Liver (tissue), 3 donors: ENCODE data around the gene IFT27.

Experiments used
- EGR1 ChIP-seq, 2 donors: IDR thresholded peaks; 2 replicates each; pipeline ENCODE4 v1.6.1; 2016 to 2018; ENCODE audit warnings: antibody characterized with exemption in 2 of 2, low read depth in 2 of 2
- NR2F2 ChIP-seq: IDR thresholded peaks from 2 replicates; pipeline ENCODE4 v1.6.1; 2016; ENCODE audit warnings: antibody characterized with exemption
- SP1 ChIP-seq: IDR thresholded peaks from 2 replicates; pipeline ENCODE4 v1.6.1; 2018; ENCODE audit warnings: antibody characterized with exemption, mild to moderate bottlenecking
- TAF1 ChIP-seq: conservative IDR thresholded peaks from 2 replicates; pipeline ENCODE4 v1.6.1; 2016; ENCODE audit warnings: antibody characterized with exemption, mild to moderate bottlenecking
- YY1 ChIP-seq: IDR thresholded peaks from 2 replicates; pipeline ENCODE4 v1.6.1; 2016; ENCODE audit warnings: antibody characterized with exemption, mild to moderate bottlenecking
- TF ChIP-seq, protein P1 (sequence below): fragments of 150-350 bp; IDR thresholded peaks from 2 replicates; pipeline ENCODE4 v1.5.1; 2017; ENCODE audit warnings: improper control_type of control experiment, low read depth, low read length; ENCODE audit not compliant: missing input control
- TF ChIP-seq, protein P2 (sequence below): IDR thresholded peaks from 2 replicates; pipeline ENCODE4 v1.6.1; 2016; ENCODE audit warnings: antibody characterized with exemption, mild to moderate bottlenecking
- TF ChIP-seq, protein P3 (sequence below): IDR thresholded peaks from 2 replicates; pipeline ENCODE4 v1.6.1; 2016; ENCODE audit warnings: antibody characterized with exemption
- TF ChIP-seq, protein P4 (sequence below): IDR thresholded peaks from 2 replicates; pipeline ENCODE4 v1.6.1; 2016; ENCODE audit warnings: antibody characterized with exemption
- donor health status: healthy.
- donor health status: healthy.

DNA sequence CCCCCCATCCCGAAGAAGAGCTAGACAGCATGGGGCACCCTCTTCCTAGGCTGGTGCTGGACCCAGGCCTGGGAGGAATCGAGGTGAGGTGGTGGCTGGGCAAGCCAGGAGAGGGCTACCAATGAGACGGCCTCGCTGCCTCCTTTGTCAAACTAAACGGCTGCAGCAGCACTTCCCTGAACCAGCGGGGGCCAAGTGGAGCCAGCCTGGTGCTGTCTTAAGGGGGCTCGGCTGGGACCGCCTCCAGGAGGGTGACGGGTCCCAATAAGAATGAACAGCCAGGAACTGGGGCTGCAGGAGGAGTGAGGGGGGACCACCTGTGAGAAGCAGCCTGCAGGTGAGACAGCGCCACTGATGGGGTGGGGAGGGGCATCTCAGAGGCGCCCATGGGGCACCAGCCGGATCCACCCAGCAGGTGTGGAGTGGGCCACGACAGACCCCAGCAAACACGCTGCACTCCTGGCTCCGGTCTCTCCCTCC is 17.1 kb downstream of the IFT27 start:
- TF ChIP-seq, protein P1, sequence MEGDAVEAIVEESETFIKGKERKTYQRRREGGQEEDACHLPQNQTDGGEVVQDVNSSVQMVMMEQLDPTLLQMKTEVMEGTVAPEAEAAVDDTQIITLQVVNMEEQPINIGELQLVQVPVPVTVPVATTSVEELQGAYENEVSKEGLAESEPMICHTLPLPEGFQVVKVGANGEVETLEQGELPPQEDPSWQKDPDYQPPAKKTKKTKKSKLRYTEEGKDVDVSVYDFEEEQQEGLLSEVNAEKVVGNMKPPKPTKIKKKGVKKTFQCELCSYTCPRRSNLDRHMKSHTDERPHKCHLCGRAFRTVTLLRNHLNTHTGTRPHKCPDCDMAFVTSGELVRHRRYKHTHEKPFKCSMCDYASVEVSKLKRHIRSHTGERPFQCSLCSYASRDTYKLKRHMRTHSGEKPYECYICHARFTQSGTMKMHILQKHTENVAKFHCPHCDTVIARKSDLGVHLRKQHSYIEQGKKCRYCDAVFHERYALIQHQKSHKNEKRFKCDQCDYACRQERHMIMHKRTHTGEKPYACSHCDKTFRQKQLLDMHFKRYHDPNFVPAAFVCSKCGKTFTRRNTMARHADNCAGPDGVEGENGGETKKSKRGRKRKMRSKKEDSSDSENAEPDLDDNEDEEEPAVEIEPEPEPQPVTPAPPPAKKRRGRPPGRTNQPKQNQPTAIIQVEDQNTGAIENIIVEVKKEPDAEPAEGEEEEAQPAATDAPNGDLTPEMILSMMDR: no peak
- TF ChIP-seq, protein P2, sequence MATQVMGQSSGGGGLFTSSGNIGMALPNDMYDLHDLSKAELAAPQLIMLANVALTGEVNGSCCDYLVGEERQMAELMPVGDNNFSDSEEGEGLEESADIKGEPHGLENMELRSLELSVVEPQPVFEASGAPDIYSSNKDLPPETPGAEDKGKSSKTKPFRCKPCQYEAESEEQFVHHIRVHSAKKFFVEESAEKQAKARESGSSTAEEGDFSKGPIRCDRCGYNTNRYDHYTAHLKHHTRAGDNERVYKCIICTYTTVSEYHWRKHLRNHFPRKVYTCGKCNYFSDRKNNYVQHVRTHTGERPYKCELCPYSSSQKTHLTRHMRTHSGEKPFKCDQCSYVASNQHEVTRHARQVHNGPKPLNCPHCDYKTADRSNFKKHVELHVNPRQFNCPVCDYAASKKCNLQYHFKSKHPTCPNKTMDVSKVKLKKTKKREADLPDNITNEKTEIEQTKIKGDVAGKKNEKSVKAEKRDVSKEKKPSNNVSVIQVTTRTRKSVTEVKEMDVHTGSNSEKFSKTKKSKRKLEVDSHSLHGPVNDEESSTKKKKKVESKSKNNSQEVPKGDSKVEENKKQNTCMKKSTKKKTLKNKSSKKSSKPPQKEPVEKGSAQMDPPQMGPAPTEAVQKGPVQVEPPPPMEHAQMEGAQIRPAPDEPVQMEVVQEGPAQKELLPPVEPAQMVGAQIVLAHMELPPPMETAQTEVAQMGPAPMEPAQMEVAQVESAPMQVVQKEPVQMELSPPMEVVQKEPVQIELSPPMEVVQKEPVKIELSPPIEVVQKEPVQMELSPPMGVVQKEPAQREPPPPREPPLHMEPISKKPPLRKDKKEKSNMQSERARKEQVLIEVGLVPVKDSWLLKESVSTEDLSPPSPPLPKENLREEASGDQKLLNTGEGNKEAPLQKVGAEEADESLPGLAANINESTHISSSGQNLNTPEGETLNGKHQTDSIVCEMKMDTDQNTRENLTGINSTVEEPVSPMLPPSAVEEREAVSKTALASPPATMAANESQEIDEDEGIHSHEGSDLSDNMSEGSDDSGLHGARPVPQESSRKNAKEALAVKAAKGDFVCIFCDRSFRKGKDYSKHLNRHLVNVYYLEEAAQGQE: no peak
- TF ChIP-seq, protein P3, sequence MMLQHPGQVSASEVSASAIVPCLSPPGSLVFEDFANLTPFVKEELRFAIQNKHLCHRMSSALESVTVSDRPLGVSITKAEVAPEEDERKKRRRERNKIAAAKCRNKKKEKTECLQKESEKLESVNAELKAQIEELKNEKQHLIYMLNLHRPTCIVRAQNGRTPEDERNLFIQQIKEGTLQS: no peak
- TF ChIP-seq YY1 (no peak), TAF1 (no peak), NR2F2 (no peak), SP1 (no peak), EGR1 (IDR thresholded peaks at IDR 0.05; ENCODE audit: low read depth in 2 of 2) (no peak)
- TF ChIP-seq, protein P4, sequence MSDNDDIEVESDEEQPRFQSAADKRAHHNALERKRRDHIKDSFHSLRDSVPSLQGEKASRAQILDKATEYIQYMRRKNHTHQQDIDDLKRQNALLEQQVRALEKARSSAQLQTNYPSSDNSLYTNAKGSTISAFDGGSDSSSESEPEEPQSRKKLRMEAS: no peak
